ENCODE measurements around the gene GPX4. TPM values are rescaled to one million over a fixed set of nuclear protein-coding genes. Genes with fewer than 3 reads are reported as not detected.

The GPX4 gene
- total and polyA plus RNA-seq, 2 of the 13 experiments (the other 11 are each of a cell fraction or from before 2014, with no cell fraction given), result 535 to 613 TPM

DNA sequence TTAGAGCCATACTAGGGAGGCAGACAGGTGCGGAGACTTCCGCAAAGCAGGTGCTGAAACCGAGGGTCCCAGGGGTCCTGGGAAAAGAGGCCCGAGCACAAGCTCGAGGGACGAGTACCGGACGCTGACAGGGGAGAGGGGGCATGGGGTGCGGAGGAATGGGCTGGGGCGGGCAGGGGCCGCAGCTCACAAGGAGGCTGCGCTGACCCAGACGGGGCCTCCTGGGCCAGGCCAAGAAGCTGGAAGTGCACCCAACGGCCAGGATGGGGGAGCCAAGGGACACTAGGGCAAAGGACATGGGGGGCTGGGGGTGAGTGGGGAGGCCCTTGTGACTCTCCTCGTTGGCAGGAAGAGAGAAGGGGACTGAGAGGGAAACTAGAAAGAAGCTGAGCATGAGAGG is 10.5 kb upstream of the GPX4 start:
- no TSS peak for BruUV-seq (replicated peaks)
- H3K4me3 ChIP-seq (replicated peaks in 1 of 3; ENCODE audit: insufficient read depth in 1 of 3, low read depth in 2 of 3, low read length in 3 of 3), result peak overlapping the region; percentile 91 to 99 (median 97)
- DNase-seq (ENCODE audit: low spot score) (no peak), ATAC-seq (no peak), FAIRE-seq (no peak)
- no peak overlapping the region for H2AFZ ChIP-seq (ENCODE audit: low read length)
- ChIA-PET CTCF (ENCODE audit: low intra/inter-chr PET ratio, low total read pairs) (no interaction called here), POLR2A (interaction anchor here (0.7 to 2.6 kb wide), 9 partner anchors 8 to 67 kb away, joined by 3 to 9 read pairs (median 4); partner anchors contain the start of gene CNN2)
- WGBS (ENCODE audit: low lambda C conversion rate), result 85% methylated on average over 15 of the region's 15 CpGs
- no peaks in the 10 kb centered on the region; a peak in 1 of 5 replicates for H3K27me3 ChIP-seq (ENCODE audit: control insufficient read depth in 1 of 2, insufficient read depth in 2 of 2, low read length in 2 of 2)
- peak overlapping the region; percentile 89 for H3K4me2 ChIP-seq (ENCODE audit: low read depth, low read length)
- in situ Hi-C loops (cut with HindIII; ENCODE audit: extremely low pct_ligation_motif_present, low pct_unique_long_range_greater_than_20kb) (no loop called here), intact Hi-C loops (cut with micrococcal nuclease; ENCODE audit: unreplicated experiment) (no loop called here)
- H3K27ac ChIP-seq (ENCODE audit: extremely low read length, insufficient read depth, low read length), result peak overlapping the region; percentile 57
- peaks cover 12 to 32% of the 10 kb centered on the region in 2 experiments for H3K36me3 ChIP-seq (replicated peaks in 1 of 2; ENCODE audit: control insufficient read depth in 1 of 2, insufficient read depth in 2 of 2, low read length in 2 of 2)
- H3K79me2 ChIP-seq (ENCODE audit: insufficient read depth, low read length), result peaks cover 30% of the 10 kb centered on the region
- no peaks in the 10 kb centered on the region for H3K9me3 ChIP-seq (ENCODE audit: low read length)
- H3K9ac ChIP-seq (ENCODE audit: insufficient read depth, low read depth, low read length), result peak overlapping the region; percentile 92
- peaks cover 37% of the 10 kb centered on the region for H3K4me1 ChIP-seq (ENCODE audit: insufficient read depth, low read length)
- H4K20me1 ChIP-seq (ENCODE audit: insufficient read depth, low read length), result peaks cover 16% of the 10 kb centered on the region
- TF ChIP-seq, protein P1, sequence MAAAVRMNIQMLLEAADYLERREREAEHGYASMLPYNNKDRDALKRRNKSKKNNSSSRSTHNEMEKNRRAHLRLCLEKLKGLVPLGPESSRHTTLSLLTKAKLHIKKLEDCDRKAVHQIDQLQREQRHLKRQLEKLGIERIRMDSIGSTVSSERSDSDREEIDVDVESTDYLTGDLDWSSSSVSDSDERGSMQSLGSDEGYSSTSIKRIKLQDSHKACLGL (CRISPR knock-in tag; IDR thresholded peaks at IDR 0.05), result peak; percentile 38; the same call in 1 of the 2 replicates
- TF ChIP-seq, protein P2, sequence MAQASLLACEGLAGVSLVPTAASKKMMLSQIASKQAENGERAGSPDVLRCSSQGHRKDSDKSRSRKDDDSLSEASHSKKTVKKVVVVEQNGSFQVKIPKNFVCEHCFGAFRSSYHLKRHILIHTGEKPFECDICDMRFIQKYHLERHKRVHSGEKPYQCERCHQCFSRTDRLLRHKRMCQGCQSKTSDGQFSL (CRISPR knock-in tag; IDR thresholded peaks at IDR 0.05), result no peak
- TF ChIP-seq, protein P3, sequence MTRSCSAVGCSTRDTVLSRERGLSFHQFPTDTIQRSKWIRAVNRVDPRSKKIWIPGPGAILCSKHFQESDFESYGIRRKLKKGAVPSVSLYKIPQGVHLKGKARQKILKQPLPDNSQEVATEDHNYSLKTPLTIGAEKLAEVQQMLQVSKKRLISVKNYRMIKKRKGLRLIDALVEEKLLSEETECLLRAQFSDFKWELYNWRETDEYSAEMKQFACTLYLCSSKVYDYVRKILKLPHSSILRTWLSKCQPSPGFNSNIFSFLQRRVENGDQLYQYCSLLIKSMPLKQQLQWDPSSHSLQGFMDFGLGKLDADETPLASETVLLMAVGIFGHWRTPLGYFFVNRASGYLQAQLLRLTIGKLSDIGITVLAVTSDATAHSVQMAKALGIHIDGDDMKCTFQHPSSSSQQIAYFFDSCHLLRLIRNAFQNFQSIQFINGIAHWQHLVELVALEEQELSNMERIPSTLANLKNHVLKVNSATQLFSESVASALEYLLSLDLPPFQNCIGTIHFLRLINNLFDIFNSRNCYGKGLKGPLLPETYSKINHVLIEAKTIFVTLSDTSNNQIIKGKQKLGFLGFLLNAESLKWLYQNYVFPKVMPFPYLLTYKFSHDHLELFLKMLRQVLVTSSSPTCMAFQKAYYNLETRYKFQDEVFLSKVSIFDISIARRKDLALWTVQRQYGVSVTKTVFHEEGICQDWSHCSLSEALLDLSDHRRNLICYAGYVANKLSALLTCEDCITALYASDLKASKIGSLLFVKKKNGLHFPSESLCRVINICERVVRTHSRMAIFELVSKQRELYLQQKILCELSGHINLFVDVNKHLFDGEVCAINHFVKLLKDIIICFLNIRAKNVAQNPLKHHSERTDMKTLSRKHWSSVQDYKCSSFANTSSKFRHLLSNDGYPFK (CRISPR knock-in tag; IDR thresholded peaks at IDR 0.05; ENCODE audit: borderline replicate concordance), result peak; percentile 5; the same call in 1 of the 2 replicates
- TF ChIP-seq SMYD3 (CRISPR knock-in tag; IDR thresholded peaks at IDR 0.05), result no peak
- 0 out of 2 replicates have a peak, but pooled peaks have one; percentile 28 for TF ChIP-seq ZNF235 (CRISPR knock-in tag; IDR thresholded peaks at IDR 0.05; ENCODE audit: borderline replicate concordance)
- TF ChIP-seq ZNF562 (CRISPR knock-in tag; IDR thresholded peaks at IDR 0.05; ENCODE audit: borderline replicate concordance), result no peak
- no peak for TF ChIP-seq SAFB2 (CRISPR knock-in tag; IDR thresholded peaks at IDR 0.05; ENCODE audit: borderline replicate concordance, low read depth)
- no peak for TF ChIP-seq NONO (IDR thresholded peaks at IDR 0.05)
- TF ChIP-seq NONO (CRISPR knock-in tag; conservative IDR thresholded peaks at IDR 0.05), result 0 out of 2 replicates have a peak, but pooled peaks have one; percentile 16
- TF ChIP-seq MAFF (IDR thresholded peaks at IDR 0.05; ENCODE audit: low read depth, low read length), result no peak
- TF ChIP-seq, protein P4, sequence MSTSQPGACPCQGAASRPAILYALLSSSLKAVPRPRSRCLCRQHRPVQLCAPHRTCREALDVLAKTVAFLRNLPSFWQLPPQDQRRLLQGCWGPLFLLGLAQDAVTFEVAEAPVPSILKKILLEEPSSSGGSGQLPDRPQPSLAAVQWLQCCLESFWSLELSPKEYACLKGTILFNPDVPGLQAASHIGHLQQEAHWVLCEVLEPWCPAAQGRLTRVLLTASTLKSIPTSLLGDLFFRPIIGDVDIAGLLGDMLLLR (CRISPR knock-in tag; IDR thresholded peaks at IDR 0.05), result 0 out of 2 replicates have a peak, but pooled peaks have one; percentile 19
- no peak for TF ChIP-seq SP2 (CRISPR knock-in tag; IDR thresholded peaks at IDR 0.05)
- TF ChIP-seq, protein P5, sequence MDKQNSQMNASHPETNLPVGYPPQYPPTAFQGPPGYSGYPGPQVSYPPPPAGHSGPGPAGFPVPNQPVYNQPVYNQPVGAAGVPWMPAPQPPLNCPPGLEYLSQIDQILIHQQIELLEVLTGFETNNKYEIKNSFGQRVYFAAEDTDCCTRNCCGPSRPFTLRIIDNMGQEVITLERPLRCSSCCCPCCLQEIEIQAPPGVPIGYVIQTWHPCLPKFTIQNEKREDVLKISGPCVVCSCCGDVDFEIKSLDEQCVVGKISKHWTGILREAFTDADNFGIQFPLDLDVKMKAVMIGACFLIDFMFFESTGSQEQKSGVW (CRISPR knock-in tag; IDR thresholded peaks at IDR 0.05; ENCODE audit: borderline replicate concordance), result no peak
- TF ChIP-seq NCOA5 (CRISPR knock-in tag; IDR thresholded peaks at IDR 0.05), result no peak
- TF ChIP-seq HNF4G (IDR thresholded peaks at IDR 0.05; ENCODE audit: borderline replicate concordance, low read depth, low read length), result no peak
- TF ChIP-seq HNF4G (CRISPR knock-in tag; IDR thresholded peaks at IDR 0.05; ENCODE audit: borderline replicate concordance, low read depth), result no peak
- no peak for TF ChIP-seq GTF3A (CRISPR knock-in tag; conservative IDR thresholded peaks at IDR 0.05)
- peak; percentile 5; the same call in 1 of the 2 replicates for TF ChIP-seq PHF8 (CRISPR knock-in tag; IDR thresholded peaks at IDR 0.05)
- TF ChIP-seq ZFP90 (CRISPR knock-in tag; IDR thresholded peaks at IDR 0.05; ENCODE audit: borderline replicate concordance), result no peak
- TF ChIP-seq ZNF782 (CRISPR knock-in tag; IDR thresholded peaks at IDR 0.05; ENCODE audit: borderline replicate concordance), result no peak
- TF ChIP-seq ZNF138 (CRISPR knock-in tag; IDR thresholded peaks at IDR 0.05; ENCODE audit: low read depth), result no peak
